ENCODE data around the gene CSTB.

The CSTB gene

DNA sequence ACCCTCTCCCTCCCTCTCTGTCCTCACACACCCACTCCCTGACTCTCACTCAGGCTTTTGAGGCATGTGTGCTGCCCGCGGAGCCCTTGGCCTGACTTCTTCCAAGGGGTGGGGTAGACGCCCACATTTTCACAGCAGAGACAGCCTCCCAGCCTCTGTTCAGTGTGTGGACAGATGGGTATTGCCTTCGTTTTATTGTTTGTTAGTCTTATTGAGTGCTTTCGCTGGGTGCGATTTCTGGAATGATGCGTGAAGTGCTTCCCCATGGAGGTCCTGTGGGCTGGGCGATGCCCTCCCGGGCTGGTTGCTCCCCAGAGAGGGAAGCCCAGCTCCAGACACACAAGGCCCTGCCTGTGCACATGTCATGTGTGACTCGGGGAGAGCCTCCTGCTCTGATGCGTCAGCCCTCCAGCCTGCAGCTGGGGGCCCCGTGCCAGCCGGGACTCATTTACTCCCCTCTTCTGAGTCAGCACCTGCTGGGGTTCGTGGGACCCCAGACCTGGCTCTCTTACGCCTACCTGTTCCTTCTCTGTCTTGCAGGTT is 42.5 kb downstream of the CSTB start:
- TF ChIP-seq, protein P1, sequence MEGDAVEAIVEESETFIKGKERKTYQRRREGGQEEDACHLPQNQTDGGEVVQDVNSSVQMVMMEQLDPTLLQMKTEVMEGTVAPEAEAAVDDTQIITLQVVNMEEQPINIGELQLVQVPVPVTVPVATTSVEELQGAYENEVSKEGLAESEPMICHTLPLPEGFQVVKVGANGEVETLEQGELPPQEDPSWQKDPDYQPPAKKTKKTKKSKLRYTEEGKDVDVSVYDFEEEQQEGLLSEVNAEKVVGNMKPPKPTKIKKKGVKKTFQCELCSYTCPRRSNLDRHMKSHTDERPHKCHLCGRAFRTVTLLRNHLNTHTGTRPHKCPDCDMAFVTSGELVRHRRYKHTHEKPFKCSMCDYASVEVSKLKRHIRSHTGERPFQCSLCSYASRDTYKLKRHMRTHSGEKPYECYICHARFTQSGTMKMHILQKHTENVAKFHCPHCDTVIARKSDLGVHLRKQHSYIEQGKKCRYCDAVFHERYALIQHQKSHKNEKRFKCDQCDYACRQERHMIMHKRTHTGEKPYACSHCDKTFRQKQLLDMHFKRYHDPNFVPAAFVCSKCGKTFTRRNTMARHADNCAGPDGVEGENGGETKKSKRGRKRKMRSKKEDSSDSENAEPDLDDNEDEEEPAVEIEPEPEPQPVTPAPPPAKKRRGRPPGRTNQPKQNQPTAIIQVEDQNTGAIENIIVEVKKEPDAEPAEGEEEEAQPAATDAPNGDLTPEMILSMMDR (IDR thresholded peaks at IDR 0.05; ENCODE audit: low read depth, low read length, missing control alignments), result no peak
- DNase-seq (ENCODE audit: low read depth), result no peak
- no peak overlapping the region for H3K4me3 ChIP-seq (ENCODE audit: low read depth, low read length)

DNA sequence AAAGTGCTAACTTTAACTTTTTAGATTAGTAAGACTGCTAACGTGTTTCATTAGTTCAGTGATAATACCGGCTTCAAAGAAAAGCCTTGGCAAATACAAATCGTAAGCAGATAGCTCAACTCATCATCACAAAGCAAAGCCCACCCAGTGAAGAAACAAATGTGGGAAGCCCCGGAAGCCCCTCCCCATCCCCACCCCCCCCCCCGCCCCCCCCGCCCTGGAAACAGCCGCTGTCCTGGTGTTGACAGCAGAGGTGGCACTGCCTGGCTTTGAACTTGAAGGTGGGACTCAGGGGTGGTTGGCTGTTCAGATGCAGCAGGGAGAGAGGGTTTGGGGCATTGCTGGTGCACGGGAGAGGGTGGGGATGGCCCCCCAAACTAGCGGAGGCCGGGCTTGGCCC is 43.0 kb downstream of the CSTB start:
- TF ChIP-seq, protein P1 (IDR thresholded peaks at IDR 0.05; ENCODE audit: low read depth, low read length, missing control alignments), result no peak
- DNase-seq (ENCODE audit: low read depth), result no peak
- H3K4me3 ChIP-seq (ENCODE audit: low read depth, low read length), result no peak overlapping the region

DNA sequence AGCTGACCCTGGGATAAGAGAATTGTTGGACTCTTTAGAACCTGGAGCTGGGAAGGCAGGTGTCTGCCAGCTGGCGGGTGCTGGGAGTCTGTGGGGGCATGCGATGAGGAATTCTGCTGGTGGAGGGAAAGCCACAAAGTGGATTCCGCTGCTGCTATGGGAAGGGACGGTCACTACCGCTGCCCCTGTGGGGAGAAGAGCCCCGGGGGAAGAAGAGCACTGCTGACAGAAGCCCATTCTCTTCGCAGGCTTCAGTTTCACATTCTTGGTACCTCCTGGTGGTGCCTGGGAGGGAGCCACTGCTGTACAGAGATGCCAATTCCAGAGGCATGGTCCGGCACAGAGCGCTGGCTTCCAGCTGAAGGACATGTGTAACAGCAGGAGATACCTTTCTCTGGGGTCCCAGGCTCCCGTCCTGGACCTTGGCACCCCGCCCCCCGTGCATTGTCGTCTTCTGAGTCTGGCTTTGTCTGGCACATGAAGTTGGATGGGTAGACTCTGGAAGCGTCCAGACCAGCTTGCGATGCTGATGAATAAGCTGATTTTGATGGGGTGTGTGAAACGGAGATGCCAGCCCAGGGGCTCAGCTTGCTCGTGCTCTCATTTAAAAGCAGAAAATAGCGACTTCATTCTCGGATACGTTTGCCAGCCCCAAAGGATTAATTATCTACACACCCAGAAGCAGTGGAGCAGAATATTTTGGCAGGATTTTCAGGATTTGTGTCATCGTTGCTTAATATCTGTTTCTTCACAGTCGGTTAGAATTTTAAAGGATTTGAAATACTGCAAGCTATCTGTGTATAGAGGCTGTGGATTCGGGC is 44.0 kb downstream of the CSTB start:
- H3K4me3 ChIP-seq (ENCODE audit: low read depth, low read length), result no peak overlapping the region
- DNase-seq (ENCODE audit: low read depth), result no peak
- TF ChIP-seq, protein P1 (IDR thresholded peaks at IDR 0.05; ENCODE audit: low read depth, low read length, missing control alignments), result no peak

DNA sequence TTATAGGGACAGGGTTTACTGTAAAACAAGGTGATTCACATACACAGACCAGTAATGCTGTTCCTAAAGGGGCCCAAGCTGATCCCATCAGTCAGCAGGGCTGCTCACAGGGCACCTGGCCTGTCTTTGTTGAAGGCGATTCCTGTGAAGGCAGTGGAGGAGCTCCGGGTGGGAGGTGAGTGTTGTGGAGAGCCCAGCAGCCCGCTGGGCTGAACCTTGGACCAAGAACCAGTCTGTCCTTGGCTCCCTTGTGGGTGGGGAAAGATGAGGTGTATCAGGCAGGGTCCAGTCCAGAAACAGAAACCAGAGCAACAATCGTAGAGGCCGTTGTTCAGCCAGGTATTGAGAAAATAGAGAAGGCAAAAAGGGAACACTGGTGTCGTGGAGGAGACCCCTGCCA is 44.6 kb downstream of the CSTB start:
- no peak overlapping the region for H3K4me3 ChIP-seq (ENCODE audit: low read depth, low read length)
- TF ChIP-seq, protein P1 (IDR thresholded peaks at IDR 0.05; ENCODE audit: low read depth, low read length, missing control alignments), result no peak
- no peak for DNase-seq (ENCODE audit: low read depth)

DNA sequence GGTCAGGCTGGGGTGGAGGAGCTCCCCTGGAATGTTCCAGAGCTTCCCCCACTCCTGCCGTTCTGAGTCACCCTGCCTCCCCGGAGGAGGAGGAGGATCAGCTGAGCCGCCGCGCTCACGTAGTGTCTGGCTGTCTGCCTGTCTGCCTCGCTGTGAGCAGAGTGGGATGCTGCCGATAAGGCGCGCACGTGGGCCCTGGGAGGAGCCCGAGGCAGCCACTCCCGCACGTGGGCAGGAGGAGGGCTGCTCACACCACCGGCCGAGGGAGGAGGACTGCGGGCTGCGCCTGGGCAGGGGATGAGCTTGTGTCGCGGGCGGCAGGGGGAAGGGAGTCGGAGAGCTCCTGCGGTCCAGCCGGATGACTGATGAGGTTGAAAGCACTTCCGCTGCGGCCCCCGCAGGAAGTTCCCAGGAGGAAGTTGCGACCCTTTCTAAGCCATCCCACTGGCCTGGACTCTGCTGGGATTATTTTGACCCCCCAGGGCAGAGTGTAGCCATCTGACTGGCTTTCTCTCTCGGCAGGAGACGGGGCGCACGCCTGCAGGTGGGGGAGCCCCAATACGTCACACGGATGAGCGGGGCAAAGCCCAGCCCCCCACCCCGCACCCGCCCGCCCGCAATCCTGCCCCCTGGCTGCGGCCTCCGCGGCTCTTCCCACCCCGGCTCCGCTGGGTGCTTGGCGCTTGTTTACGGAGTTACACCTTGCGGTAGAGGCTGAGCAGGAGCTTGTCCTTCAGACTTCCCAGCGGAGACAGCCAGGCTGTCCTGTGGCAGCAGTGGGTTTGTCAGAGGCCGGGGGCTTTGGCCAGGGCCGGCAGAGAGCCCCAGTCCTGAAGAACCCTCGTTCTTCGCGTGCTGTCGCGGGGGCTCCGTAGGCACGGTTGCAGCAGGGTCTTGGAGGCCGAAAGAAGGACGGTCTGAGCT is 47.4 kb downstream of the CSTB start:
- DNase-seq (ENCODE audit: low read depth), result peak; percentile 68
- TF ChIP-seq, protein P1 (IDR thresholded peaks at IDR 0.05; ENCODE audit: low read depth, low read length, missing control alignments), result no peak
- H3K4me3 ChIP-seq (ENCODE audit: low read depth, low read length), result peak overlapping the region; percentile 59

DNA sequence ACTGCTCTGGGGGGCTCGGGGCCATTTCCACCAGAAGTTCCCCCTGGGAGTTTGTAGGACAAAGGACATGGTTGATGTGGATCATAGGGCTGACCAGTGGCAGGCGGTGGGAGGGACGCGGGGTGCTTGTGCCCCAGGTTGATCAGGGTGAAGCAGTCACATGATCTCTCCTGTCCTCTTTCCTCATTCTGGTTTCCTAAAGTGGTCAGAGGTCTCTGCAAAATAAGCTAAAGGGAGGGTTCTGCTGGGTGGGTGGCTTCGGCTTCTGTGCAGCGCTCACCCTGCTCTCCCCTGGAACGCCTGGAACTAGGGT is 48.0 kb downstream of the CSTB start:
- peak overlapping the region; percentile 59 for H3K4me3 ChIP-seq (ENCODE audit: low read depth, low read length)
- TF ChIP-seq, protein P1 (IDR thresholded peaks at IDR 0.05; ENCODE audit: low read depth, low read length, missing control alignments), result no peak
- DNase-seq (ENCODE audit: low read depth), result no peak
